Transverse colon (tissue), 3 donors: ENCODE results near the gene CAPN11.

Experiments
- EP300 ChIP-seq: sonication (generic); formaldehyde crosslinking; IDR thresholded peaks from one replicate; pipeline ENCODE4 v1.6.1; 2017; ENCODE audit warnings: antibody characterized with exemption, low read depth
- POLR2AphosphoS5 ChIP-seq, 3 donors: sonication (generic); formaldehyde crosslinking; IDR thresholded peaks; one replicate each; pipeline ENCODE4 v1.6.1; 2016; ENCODE audit warnings: antibody characterized with exemption in 3 of 3

- no peak for TF ChIP-seq POLR2AphosphoS5 (IDR thresholded peaks at IDR 0.05)
- no peak for TF ChIP-seq EP300
Observed at GRCh38 chr6:44147256-44147655, 11.4 kb upstream of the CAPN11 start.
